OCI-LY3 (cell line): ENCODE results near the gene PDYN.

Experiments
- H2AFZ ChIP-seq: fragments of 200-600, 300-600 bp; shearing (Covaris generic); 2 replicates; pipeline ENCODE4 v1.6.0; 2014; ENCODE audit warnings: antibody characterized with exemption, low read depth, low read length
- H3K27ac ChIP-seq: fragments of 200-600, 300-600 bp; sonication (generic); 2 replicates; pipeline ENCODE4 v1.5.1; 2014; ENCODE audit warnings: mild to moderate bottlenecking, low read length, moderate library complexity, mixed read lengths
- H3K27me3 ChIP-seq: fragments of 200-600, 300-600 bp; sonication (generic); 2 replicates; pipeline ENCODE4 v1.6.1; 2014; ENCODE audit warnings: low read depth, low read length, mixed read lengths
- H3K36me3 ChIP-seq: fragments of 200-600, 300-600 bp; sonication (generic); replicated peaks from 2 replicates; pipeline ENCODE3; 2014; ENCODE audit warnings: low read depth, low read length, mixed read lengths
- H3K4me1 ChIP-seq: fragments of 300-600, 200-600 bp; sonication (generic); 2 replicates; pipeline ENCODE4 v1.6.1; 2014; ENCODE audit warnings: low read length, mixed read lengths
- H3K4me2 ChIP-seq: fragments of 200-600, 300-600 bp; sonication (generic); 2 replicates; pipeline ENCODE4 v1.6.1; 2014; ENCODE audit warnings: low read length, mixed read lengths
- H3K4me3 ChIP-seq: fragments of 300-600, 200-600 bp; sonication (generic); 2 replicates; pipeline ENCODE4 v1.5.1; 2014; ENCODE audit warnings: antibody characterized with exemption, mild to moderate bottlenecking, low read length, moderate library complexity
- H3K79me2 ChIP-seq: fragments of 300-600, 200-600 bp; shearing (Covaris generic); 2 replicates; pipeline ENCODE4 v1.6.1; 2014; ENCODE audit warnings: mild to moderate bottlenecking, low read length, mixed read lengths
- H3K9ac ChIP-seq: fragments of 300-600, 200-600 bp; shearing (Covaris generic); 2 replicates; pipeline ENCODE4 v1.6.0; 2014; ENCODE audit warnings: mild to moderate bottlenecking, low read length, moderate library complexity
- H3K9me3 ChIP-seq: fragments of 200-600, 300-600 bp; shearing (Covaris generic); 2 replicates; pipeline ENCODE4 v1.6.1; 2014; ENCODE audit warnings: low read length, mixed read lengths; ENCODE audit not compliant: insufficient read depth
- H4K20me1 ChIP-seq: fragments of 200-600, 300-600 bp; sonication (generic); 2 replicates; pipeline ENCODE4 v1.6.1; 2016; ENCODE audit warnings: low read length, mixed read lengths; ENCODE audit not compliant: insufficient read depth
- EZH2phosphoT487 ChIP-seq: fragments of 200-600 bp; shearing (Covaris generic); IDR thresholded peaks from 2 replicates; pipeline ENCODE4 v1.6.1; 2018; ENCODE audit warnings: antibody characterized with exemption, mixed run types, low read depth
- TF ChIP-seq, protein P1 (sequence below): fragments of 200-600, 300-600 bp; sonication (generic); IDR thresholded peaks from 2 replicates; pipeline ENCODE4 v1.5.1; 2014; ENCODE audit warnings: antibody characterized with exemption, low read length, low read depth

The PDYN gene

DNA sequence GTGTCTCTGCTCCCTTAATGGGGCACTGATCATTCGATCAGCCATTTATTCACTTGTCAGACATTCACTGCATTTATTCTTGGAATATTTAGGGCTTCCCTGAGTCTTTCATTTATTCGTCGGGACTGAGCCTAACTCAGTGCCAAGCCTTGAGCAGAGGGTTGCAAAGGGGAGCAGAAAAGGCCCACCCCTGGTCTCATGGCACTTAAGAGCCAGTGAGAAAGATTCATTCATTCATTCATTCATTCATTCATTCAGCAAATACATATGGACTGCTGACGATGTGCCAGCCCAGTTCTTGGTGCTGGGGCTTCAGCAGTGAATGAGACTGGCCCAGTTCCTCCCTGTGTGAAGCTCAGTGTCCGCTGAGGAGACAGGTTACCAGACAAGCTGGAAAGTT is 62.0 kb downstream of the PDYN start:
- no peak for TF ChIP-seq EZH2phosphoT487
- TF ChIP-seq, protein P1, sequence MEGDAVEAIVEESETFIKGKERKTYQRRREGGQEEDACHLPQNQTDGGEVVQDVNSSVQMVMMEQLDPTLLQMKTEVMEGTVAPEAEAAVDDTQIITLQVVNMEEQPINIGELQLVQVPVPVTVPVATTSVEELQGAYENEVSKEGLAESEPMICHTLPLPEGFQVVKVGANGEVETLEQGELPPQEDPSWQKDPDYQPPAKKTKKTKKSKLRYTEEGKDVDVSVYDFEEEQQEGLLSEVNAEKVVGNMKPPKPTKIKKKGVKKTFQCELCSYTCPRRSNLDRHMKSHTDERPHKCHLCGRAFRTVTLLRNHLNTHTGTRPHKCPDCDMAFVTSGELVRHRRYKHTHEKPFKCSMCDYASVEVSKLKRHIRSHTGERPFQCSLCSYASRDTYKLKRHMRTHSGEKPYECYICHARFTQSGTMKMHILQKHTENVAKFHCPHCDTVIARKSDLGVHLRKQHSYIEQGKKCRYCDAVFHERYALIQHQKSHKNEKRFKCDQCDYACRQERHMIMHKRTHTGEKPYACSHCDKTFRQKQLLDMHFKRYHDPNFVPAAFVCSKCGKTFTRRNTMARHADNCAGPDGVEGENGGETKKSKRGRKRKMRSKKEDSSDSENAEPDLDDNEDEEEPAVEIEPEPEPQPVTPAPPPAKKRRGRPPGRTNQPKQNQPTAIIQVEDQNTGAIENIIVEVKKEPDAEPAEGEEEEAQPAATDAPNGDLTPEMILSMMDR, result no peak
- Histone ChIP-seq H3K9me3 (no peaks in the 10 kb centered on the region), H3K4me3 (no peak overlapping the region), H4K20me1 (no peaks in the 10 kb centered on the region), H3K27me3 (no peaks in the 10 kb centered on the region), H3K9ac (no peak overlapping the region), H3K4me2 (no peak overlapping the region), H2AFZ (no peak overlapping the region), H3K36me3 (peaks cover 17% of the 10 kb centered on the region), H3K4me1 (no peaks in the 10 kb centered on the region), H3K79me2 (no peaks in the 10 kb centered on the region), H3K27ac (no peak overlapping the region)

DNA sequence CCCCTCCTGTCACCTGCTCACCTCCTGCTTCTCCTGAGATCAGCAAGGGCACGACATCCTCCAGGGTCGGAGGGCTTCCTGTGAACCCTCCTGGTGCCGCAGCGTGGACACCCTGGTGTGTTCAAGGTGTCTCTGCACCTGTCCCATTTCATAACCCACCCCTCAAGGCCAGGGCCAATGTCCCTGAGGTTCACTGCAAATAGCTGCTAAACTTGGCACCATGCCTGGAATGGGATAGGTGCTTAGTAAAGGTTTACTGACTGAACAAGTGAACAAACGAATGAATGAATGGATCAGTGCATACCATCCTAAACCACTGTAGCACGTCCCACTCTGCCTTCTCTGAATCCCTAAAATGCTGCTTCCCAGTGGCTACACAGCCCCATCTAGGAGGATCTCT is 63.7 kb downstream of the PDYN start:
- no peaks in the 10 kb centered on the region for H3K27me3 ChIP-seq
- no peak overlapping the region for H2AFZ ChIP-seq
- no peaks in the 10 kb centered on the region for H3K79me2 ChIP-seq
- H3K36me3 ChIP-seq, result peaks cover 21% of the 10 kb centered on the region
- H4K20me1 ChIP-seq, result no peaks in the 10 kb centered on the region
- H3K4me3 ChIP-seq, result no peak overlapping the region
- no peak overlapping the region for H3K9ac ChIP-seq
- no peaks in the 10 kb centered on the region for H3K4me1 ChIP-seq
- no peak overlapping the region for H3K4me2 ChIP-seq
- no peak overlapping the region for H3K27ac ChIP-seq
- no peaks in the 10 kb centered on the region for H3K9me3 ChIP-seq
- TF ChIP-seq, protein P1, result no peak
- TF ChIP-seq EZH2phosphoT487, result no peak

DNA sequence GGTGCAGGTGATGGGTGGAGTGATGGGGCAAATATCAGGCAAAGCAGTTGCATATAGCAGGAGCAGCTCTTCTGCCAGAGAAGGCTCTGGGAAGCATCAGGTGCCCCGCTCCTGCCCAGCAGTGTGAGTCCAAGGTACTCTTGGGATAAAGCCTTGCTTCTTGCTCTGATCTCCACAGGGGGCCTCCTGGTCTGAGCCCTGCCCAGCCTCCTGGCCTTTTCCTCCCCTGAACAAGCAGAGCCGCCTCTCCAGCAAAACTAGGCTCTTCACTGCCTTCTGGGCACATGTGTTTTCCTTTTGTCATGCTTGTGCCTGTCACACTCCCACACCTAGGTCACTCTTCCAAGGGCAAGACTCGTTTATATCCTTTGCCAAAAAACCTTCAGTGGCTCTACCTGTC is 64.4 kb downstream of the PDYN start:
- Histone ChIP-seq H4K20me1 (0 out of 2 replicates have a peak, but pooled peaks cover 2% of the 10 kb centered on the region), H3K9ac (no peak overlapping the region), H3K27ac (no peak overlapping the region), H3K79me2 (no peaks in the 10 kb centered on the region), H2AFZ (no peak overlapping the region), H3K4me1 (no peaks in the 10 kb centered on the region), H3K27me3 (no peaks in the 10 kb centered on the region), H3K4me2 (no peak overlapping the region), H3K36me3 (peaks cover 23% of the 10 kb centered on the region), H3K9me3 (no peaks in the 10 kb centered on the region), H3K4me3 (no peak overlapping the region)
- TF ChIP-seq, protein P1, result no peak

DNA sequence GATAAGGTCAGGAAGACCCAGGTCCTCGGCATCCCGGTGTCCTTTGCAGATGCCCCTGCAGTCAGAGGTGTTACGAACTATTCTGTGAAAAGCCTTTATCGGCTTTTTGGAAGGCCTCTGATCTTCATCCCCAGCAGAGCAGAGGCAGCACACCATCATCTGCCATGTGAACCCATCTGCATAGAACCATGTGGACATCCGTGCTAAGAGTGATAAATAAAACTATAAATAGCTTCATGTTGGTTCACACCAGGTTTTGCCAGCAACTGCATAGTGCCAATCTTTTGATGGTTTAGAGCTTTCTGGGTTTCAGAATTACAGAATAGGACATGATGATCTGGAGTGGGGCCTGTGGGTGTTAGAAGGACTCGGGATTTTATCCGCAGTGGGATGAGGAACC is 65.1 kb downstream of the PDYN start:
- no peak for TF ChIP-seq EZH2phosphoT487
- TF ChIP-seq, protein P1, result no peak

More for the DNA sequence above, 65.1 kb downstream of the PDYN start:
- Histone ChIP-seq H3K36me3 (peaks cover 26% of the 10 kb centered on the region), H3K9ac (no peak overlapping the region), H3K27ac (no peak overlapping the region), H3K4me2 (no peak overlapping the region), H3K4me3 (no peak overlapping the region), H3K79me2 (no peaks in the 10 kb centered on the region), H3K4me1 (no peaks in the 10 kb centered on the region), H3K27me3 (no peaks in the 10 kb centered on the region), H4K20me1 (0 out of 2 replicates have a peak, but pooled peaks cover 6% of the 10 kb centered on the region), H2AFZ (no peak overlapping the region), H3K9me3 (no peaks in the 10 kb centered on the region)
